HG02571 (cell line): Measurements from ENCODE around the gene FXYD6.
"Not testable (repeated sequence)": the region's sequence is repeated elsewhere in the genome, so short reads cannot be mapped to it uniquely, and the experiment has no call there.

Source experiments
- ATAC-seq: cut with Tn5 transposase; IDR thresholded peaks from one replicate; pipeline ENCODE4 v1.9.1; 2021; ENCODE audit warnings: mild to moderate bottlenecking, moderate library complexity; ENCODE audit not compliant: unreplicated experiment

The FXYD6 gene

GRCh38 chr11:117871784-117872183, 4.7 kb downstream of the FXYD6 start:
- no peak for ATAC-seq

- ATAC-seq = no peak
Observed at GRCh38 chr11:117871160-117871559, 5.3 kb downstream of the FXYD6 start.

- ATAC-seq = no peak
Observed at GRCh38 chr11:117870103-117870952, 6.1 kb downstream of the FXYD6 start.

GRCh38 chr11:117869604-117870003, 6.9 kb downstream of the FXYD6 start:
- ATAC-seq = no peak

- no peak for ATAC-seq
Observed at GRCh38 chr11:117868815-117869561, 7.5 kb downstream of the FXYD6 start.

- ATAC-seq = no peak
Observed at GRCh38 chr11:117868088-117868487, 8.4 kb downstream of the FXYD6 start.

GRCh38 chr11:117866526-117866925, 9.9 kb downstream of the FXYD6 start:
- ATAC-seq = no peak

- not testable (repeated sequence) for ATAC-seq
Observed at GRCh38 chr11:117865546-117865945, 10.9 kb downstream of the FXYD6 start.

- ATAC-seq = no peak
Observed at GRCh38 chr11:117863383-117863782, 13.1 kb downstream of the FXYD6 start.

GRCh38 chr11:117862753-117863152, 13.7 kb downstream of the FXYD6 start:
- ATAC-seq = no peak

GRCh38 chr11:117862019-117862725, 14.3 kb downstream of the FXYD6 start:
- ATAC-seq = no peak

GRCh38 chr11:117861151-117862018, 15.1 kb downstream of the FXYD6 start:
- ATAC-seq = no peak

GRCh38 chr11:117860139-117860538, 16.3 kb downstream of the FXYD6 start:
- ATAC-seq = no peak

- ATAC-seq = no peak
Observed at GRCh38 chr11:117859488-117860112, 16.9 kb downstream of the FXYD6 start.

- ATAC-seq = no peak
Observed at GRCh38 chr11:117859061-117859460, 17.4 kb downstream of the FXYD6 start.

- no peak for ATAC-seq
Observed at GRCh38 chr11:117857734-117858414, 18.6 kb downstream of the FXYD6 start.

GRCh38 chr11:117855912-117856651, 20.4 kb downstream of the FXYD6 start:
- ATAC-seq = no peak

- ATAC-seq = no peak
Observed at GRCh38 chr11:117855186-117855845, 21.1 kb downstream of the FXYD6 start.
